Activated CD4-positive, alpha-beta T cell treated with anti-CD3 and anti-CD28 coated beads for 48 hours (primary cell): ENCODE measurements around the gene WNT10A.
"Not testable (repeated sequence)": the region's sequence is repeated elsewhere in the genome, so short reads cannot be mapped to it uniquely, and the experiment has no call there.

ENCODE experiments used
- DNase-seq: peaks from one replicate; pipeline ENCODE4 v3.0.0-alpha.2; 2020

The WNT10A gene

GRCh38 chr2:218895326-218895725 is 14.7 kb downstream of the WNT10A start:
- DNase-seq = no peak

GRCh38 chr2:218895759-218896500 is 15.3 kb downstream of the WNT10A start:
- DNase-seq = peak; percentile 13

- peak; percentile 91 for DNase-seq
Measured at GRCh38 chr2:218896501-218897393, 16.1 kb downstream of the WNT10A start.

GRCh38 chr2:218897394-218898108 is 16.9 kb downstream of the WNT10A start:
- no peak for DNase-seq

GRCh38 chr2:218898109-218898878 is 17.6 kb downstream of the WNT10A start:
- peak; percentile 88 for DNase-seq

GRCh38 chr2:218899147-218899546 is 18.5 kb downstream of the WNT10A start:
- no peak for DNase-seq

GRCh38 chr2:218902427-218902826 is 21.8 kb downstream of the WNT10A start:
- no peak for DNase-seq

- DNase-seq = no peak
Measured at GRCh38 chr2:218904176-218904575, 23.5 kb downstream of the WNT10A start.

GRCh38 chr2:218908721-218909619 is 28.3 kb downstream of the WNT10A start:
- peak; percentile 96 for DNase-seq

- DNase-seq = no peak
Measured at GRCh38 chr2:218910741-218911140, 30.1 kb downstream of the WNT10A start.

GRCh38 chr2:218920504-218920903 is 39.9 kb downstream of the WNT10A start:
- no peak for DNase-seq

- DNase-seq = no peak
Measured at GRCh38 chr2:218924757-218925156, 44.1 kb downstream of the WNT10A start.

GRCh38 chr2:218925434-218925833 is 44.8 kb downstream of the WNT10A start:
- DNase-seq = no peak

- no peak for DNase-seq
Measured at GRCh38 chr2:218927422-218927821, 46.8 kb downstream of the WNT10A start.

- no peak for DNase-seq
Measured at GRCh38 chr2:218927876-218928275, 47.2 kb downstream of the WNT10A start.

- DNase-seq = not testable (repeated sequence)
Measured at GRCh38 chr2:218930488-218930887, 49.8 kb downstream of the WNT10A start.

- not testable (repeated sequence) for DNase-seq
Measured at GRCh38 chr2:218931751-218932150, 51.1 kb downstream of the WNT10A start.
